Stomach (tissue), 4 donors: Measurements from ENCODE around the gene PDIK1L.

Experiments used
- POLR2A ChIP-seq, 4 donors: fragments of 450-650 bp; IDR thresholded peaks; one replicate each; pipeline ENCODE4 v1.6.1; 2016; ENCODE audit warnings: antibody characterized with exemption in 4 of 4, control low read depth in 2 of 4, mild to moderate bottlenecking in 1 of 4, moderate library complexity in 1 of 4
- TF ChIP-seq, protein P1 (sequence below), 7 experiments: fragments of 450-650 bp in 4 of 7; fragments of 200-600 bp in 3 of 7; sonication (generic) in 3 of 7; IDR thresholded peaks; one replicate each; pipeline ENCODE4 v1.5.1; 2016 to 2019; ENCODE audit warnings: antibody characterized with exemption in 7 of 7, control low read depth in 2 of 7, mild to moderate bottlenecking in 1 of 7

DNA sequence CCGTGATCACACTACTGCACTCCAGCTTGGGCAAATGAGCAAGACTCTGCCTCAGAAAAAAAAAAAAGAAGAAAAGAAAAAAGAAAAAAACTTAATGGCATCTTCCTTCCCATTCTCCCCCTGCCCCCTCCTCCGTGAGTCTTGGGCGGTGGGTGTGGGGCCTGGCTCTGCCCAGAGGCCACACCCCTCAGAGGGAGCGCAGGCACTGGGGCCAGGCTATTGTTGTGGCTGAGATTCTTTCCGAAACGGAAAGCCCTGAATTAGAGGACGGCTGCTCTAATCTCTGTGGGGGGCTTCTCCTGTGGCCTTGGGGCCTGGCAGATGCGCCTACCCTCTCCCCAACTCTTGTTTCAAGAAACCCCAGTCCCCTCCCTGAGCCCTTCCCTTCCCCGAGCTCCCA is 43.1 kb downstream of the PDIK1L start:
- TF ChIP-seq, protein P1, sequence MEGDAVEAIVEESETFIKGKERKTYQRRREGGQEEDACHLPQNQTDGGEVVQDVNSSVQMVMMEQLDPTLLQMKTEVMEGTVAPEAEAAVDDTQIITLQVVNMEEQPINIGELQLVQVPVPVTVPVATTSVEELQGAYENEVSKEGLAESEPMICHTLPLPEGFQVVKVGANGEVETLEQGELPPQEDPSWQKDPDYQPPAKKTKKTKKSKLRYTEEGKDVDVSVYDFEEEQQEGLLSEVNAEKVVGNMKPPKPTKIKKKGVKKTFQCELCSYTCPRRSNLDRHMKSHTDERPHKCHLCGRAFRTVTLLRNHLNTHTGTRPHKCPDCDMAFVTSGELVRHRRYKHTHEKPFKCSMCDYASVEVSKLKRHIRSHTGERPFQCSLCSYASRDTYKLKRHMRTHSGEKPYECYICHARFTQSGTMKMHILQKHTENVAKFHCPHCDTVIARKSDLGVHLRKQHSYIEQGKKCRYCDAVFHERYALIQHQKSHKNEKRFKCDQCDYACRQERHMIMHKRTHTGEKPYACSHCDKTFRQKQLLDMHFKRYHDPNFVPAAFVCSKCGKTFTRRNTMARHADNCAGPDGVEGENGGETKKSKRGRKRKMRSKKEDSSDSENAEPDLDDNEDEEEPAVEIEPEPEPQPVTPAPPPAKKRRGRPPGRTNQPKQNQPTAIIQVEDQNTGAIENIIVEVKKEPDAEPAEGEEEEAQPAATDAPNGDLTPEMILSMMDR (IDR thresholded peaks at IDR 0.05), result no peak
- TF ChIP-seq POLR2A (IDR thresholded peaks at IDR 0.05), result no peak
